Muscle of back (tissue), 11 donors: ENCODE results near the gene DHX34. TPM values are rescaled to one million over a fixed set of nuclear protein-coding genes. Genes with fewer than 3 reads are reported as not detected.
"Not testable (repeated sequence)": the region's sequence is repeated elsewhere in the genome, so short reads cannot be mapped to it uniquely, and the experiment has no call there.

Experiments
- DNase-seq, 3 donors: peaks; one replicate each; pipeline versions ENCODE4 v3.0.0 to v3.0.0-alpha.2; 2013
- polyA plus RNA-seq, 10 donors: library from polyadenylated mRNA; unstranded; fragments of 120-200 nt; gene quantifications; one replicate each; pipeline ENCODE4 v1.2.1, GENCODE V29; 2013; ENCODE audit not compliant: insufficient read length in 10 of 10

DHX34 gene
- polyA plus RNA-seq, 10 donors: 8.1 to 12.5 (median 10.7) TPM

- peak in 1 of 3 donors; percentile 29 for DNase-seq
These were observed 21.0 kb downstream of the DHX34 start for GRCh38 chr19:47370045-47370611.

GRCh38 chr19:47371261-47371660, 22.1 kb downstream of the DHX34 start:
- no peak for DNase-seq

GRCh38 chr19:47372603-47373002, 23.5 kb downstream of the DHX34 start:
- no peak for DNase-seq

GRCh38 chr19:47373246-47374240, 24.4 kb downstream of the DHX34 start:
- no peak for DNase-seq

GRCh38 chr19:47374876-47375693, 26.0 kb downstream of the DHX34 start:
- DNase-seq: no peak

- DNase-seq: no peak
These were observed 26.8 kb downstream of the DHX34 start for GRCh38 chr19:47375694-47376588.

GRCh38 chr19:47376589-47377144, 27.6 kb downstream of the DHX34 start:
- no peak for DNase-seq

- no peak for DNase-seq
These were observed 28.1 kb downstream of the DHX34 start for GRCh38 chr19:47377208-47377701.

- DNase-seq: no peak
These were observed 28.7 kb downstream of the DHX34 start for GRCh38 chr19:47377801-47378200.

GRCh38 chr19:47378246-47378645, 29.1 kb downstream of the DHX34 start:
- DNase-seq: no peak

- DNase-seq: peak in 2 of 3 donors; percentile 27 to 35
These were observed 30.3 kb downstream of the DHX34 start for GRCh38 chr19:47379381-47379938.

- DNase-seq: no peak
These were observed 31.4 kb downstream of the DHX34 start for GRCh38 chr19:47380559-47380958.

GRCh38 chr19:47381121-47381520, 32.0 kb downstream of the DHX34 start:
- no peak for DNase-seq

- no peak for DNase-seq
These were observed 32.7 kb downstream of the DHX34 start for GRCh38 chr19:47381653-47382279.

GRCh38 chr19:47383890-47384289, 34.8 kb downstream of the DHX34 start:
- not testable (repeated sequence) for DNase-seq

GRCh38 chr19:47384533-47384932, 35.4 kb downstream of the DHX34 start:
- DNase-seq: not testable (repeated sequence)

- DNase-seq: not testable (repeated sequence)
These were observed 37.5 kb downstream of the DHX34 start for GRCh38 chr19:47386582-47386981.

GRCh38 chr19:47387623-47388022, 38.5 kb downstream of the DHX34 start:
- DNase-seq: not testable (repeated sequence)

- not testable (repeated sequence) for DNase-seq
These were observed 39.6 kb downstream of the DHX34 start for GRCh38 chr19:47388721-47389120.

GRCh38 chr19:47389150-47389556, 40.0 kb downstream of the DHX34 start:
- no peak for DNase-seq
